ENCODE data around the gene COL23A1.

Gene COL23A1

DNA sequence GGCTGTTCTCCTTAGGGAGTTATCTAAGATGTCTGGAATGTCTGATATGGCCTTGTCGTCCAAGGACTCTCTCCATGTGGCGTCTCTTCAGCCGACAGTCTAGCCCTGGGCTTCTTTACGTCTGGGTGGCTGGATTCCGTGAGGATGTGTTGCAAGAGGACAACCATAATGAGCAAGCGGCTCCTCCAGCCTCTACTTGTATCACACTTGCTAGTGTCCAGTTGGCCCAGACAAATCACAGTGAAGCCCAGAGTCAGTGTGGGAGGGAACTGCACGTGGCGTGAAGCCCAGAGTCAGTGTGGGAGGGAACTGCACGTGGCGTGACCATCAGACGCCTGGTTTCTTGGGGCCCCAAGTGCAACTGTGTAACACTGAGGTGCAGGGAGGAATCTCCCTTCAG, 61.1 kb downstream of the COL23A1 start:
- DNase-seq, result no peak

DNA sequence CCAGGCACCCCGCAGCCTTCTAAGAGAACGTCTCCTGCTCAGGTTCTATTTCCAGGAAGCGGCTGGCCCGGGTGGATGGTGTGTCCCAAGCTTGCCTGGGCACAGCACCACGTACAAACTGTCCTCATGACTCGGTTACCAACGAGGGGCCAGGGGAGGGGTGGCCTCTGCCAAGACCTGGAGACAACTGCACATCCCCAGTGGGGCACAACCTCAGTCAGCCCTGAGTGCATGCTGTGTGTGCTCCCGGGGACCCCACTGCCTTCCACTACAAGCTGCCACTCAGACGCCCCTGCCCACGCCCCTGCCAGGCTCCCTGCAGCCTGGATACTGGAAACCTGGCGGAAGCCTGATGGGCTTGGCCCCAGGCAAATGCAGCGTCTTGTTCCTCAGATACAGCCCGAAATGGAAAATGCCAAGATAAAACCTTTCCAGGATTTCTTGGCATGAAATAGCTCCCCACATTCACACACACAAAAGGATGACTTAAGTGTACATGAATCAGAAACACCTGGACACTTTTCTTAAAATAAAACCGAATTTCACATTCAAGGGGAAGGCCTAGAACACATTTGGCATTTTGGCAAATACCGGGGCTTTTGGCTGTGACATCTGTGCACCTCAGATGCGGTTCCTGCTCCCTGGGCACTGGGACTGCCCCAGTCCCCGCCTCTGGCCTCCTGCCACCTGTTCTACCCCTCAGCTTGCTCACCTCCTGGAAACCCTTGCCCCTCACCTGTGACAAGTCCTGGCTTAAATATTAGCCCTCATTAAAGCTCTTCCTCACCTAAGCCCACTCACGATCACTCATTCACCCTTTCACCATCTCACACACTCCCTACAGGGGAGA, 62.5 kb downstream of the COL23A1 start:
- no peak for DNase-seq

DNA sequence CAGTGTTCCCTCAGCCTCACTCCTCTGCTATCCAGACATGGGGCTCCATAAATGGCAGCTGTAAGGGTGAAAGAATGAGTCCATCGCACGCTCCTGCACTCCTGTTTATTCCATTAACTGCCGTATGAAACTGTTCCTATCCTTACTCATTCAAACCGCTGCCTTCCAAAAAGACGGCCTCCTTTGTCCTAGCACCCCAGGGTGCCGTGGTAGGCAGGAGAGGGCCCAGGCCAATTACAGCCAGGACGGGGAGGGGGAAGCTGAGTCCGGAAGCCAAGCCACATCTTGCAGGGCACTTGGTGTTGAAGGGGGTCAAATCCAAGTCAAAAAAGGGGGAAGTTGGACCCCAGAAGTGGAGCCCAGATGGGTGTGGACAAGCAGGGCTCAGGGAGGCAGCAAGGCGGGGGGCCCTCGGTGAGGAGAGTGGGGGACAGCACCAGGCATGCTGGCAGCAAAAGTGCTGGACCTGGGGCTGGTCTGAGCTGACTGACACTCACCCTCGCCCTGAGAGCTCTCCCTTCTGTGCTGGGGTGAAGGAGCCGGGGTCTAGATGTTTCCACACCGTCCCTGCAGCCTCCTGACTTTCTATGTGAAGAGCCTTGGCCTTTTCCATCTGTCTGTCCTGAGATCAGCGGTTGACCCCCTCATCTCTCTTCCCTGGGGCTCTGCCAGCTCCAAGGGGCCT, 63.3 kb downstream of the COL23A1 start:
- DNase-seq, result no peak

DNA sequence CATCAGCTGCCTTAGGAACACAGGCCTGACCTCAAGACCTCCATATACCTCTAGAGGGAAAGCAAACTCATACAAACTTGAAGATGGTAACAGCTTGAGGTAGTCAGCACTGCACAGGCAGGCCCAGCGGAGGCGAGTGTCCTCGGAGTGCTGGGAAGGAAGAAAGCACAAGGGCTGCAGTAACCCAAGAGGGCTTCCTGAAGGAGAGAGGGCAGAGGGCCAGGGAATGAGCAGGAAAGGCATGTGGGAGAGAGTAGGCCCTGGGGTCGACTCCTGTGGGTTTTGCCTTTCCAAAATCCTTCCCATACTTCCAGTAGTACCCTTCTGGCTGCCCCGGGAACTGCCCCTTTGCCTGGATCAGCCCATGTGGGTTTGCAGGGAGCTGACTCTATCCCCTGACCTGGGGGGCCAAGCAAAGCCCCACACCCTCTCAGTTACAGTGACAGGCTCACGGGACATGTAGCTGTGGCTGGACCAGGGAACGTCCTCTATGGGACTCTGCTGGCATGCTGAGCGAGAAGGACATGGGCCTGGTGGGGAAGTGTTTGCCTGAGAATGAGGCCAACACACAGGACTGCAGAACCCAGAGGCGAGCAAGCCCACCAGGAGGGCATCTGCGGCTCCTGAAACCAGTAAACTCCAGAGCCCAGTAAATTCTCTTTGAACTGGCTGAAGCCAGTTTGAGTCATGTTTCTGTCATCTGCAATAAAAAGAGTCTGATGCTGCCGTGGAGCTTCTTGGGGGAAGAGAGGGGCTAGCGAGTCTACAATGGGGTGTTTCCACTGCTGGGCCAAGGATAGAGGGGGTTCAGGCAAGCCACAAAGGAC, 64.1 kb downstream of the COL23A1 start:
- DNase-seq, result no peak

DNA sequence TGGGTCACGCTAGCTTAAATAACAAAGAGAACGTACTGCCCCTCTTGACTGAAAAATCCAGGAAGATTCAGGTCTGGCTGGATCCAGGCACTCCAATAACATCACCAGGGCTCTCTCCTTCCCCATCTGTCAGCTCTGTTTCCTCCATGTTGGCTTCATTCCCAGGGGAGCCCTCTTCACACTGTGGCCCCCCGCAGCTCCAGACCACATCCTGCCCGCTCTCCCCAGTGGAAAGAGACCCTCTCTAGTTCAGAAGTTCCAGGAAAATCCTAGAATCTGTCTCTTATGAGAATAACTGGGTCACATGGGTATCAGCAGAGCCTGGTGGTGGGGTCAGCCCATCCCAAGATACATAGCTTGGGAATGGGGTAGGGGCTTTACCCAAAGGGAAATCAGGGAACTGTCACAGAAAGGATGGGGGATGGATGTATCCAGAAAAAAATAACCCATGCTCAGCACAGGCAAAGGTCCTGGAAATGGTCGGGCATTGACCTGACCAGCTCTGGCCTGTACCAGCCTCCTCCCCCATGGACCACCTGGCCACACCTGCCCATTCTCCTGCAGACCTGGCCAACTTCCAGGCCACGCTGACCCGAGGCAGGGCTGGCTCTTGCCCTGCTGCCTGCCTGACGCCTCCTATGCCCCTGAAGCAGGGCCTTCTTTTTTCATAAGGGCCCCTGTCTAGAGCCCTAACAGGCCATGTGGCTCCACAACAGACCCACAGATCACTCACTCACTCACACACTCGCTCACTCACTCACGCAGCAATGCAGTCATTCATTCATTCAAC, 65.9 kb downstream of the COL23A1 start:
- no peak for DNase-seq

DNA sequence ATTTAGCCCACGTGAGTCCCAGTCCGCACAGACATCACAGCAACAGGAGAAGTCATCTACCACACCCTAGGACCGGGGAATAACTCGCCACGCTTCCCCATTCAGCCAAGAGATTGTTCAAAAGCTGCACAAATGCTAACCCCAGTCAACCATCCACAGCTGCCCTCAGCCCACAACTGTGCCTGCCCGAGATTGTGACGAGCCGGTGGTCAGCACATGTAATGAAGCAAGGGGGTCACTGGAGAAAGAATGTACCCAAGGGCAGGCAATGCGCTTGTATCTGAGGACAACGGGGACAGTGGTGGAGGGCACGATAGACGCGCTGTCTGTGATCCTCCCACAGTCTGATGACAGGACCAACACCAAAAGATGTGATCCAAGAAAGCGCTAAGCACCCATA, 67.8 kb downstream of the COL23A1 start:
- no peak for DNase-seq

DNA sequence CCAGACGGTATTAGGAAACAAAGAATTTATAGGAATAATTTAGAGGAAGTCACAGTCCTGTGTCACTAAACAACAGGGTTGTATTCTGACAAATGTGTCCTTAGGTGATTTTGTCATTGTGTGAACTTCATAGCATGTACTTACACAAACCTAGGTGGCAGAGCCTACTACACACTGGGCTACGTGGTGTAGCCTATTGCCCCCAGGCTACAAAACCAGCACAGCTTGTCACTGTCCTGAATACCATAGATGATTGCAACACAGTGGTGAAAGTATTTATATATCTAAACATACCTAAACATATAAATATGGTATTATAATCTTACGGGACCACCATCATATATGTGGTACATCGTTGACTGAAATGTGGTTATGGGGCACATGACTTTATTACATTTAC, 69.3 kb downstream of the COL23A1 start:
- no peak for DNase-seq

DNA sequence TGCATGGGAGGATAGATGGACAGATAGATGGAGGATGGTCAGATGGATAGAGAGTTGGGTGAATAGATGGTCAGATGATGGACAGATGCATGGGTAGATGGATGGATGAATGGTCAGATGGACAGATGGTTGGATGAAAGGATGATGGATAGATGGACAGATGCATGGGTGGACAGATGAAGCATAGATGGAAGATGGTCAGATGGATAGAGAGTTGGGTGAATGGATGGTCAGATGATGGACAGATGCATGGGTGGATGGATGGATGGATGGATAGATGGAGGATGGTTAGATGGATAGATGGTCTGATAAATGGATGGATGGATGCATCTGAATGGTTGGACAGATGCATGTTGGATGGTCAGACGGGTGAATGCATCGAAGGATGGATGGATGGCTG, 70.4 kb downstream of the COL23A1 start:
- no peak for DNase-seq

DNA sequence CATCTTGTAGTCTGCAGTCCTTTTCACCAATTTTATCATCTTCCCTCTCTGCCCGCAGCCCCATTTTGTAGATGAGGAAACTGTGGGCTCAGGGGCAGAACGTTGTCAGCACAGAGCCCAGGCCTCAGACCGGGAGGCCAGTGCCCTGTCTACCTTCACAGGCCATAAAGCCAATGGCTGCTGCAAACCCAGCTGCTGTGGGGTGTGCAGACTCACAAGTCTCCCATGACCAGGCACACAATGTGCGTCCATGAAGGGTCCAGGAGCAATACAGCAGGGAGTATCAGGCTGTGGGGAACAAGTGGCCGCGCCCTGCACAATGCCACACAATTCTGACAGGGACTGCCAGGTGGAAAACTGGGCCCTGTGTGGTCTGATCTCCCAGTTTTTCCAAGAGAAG, 71.0 kb downstream of the COL23A1 start:
- no peak for DNase-seq

DNA sequence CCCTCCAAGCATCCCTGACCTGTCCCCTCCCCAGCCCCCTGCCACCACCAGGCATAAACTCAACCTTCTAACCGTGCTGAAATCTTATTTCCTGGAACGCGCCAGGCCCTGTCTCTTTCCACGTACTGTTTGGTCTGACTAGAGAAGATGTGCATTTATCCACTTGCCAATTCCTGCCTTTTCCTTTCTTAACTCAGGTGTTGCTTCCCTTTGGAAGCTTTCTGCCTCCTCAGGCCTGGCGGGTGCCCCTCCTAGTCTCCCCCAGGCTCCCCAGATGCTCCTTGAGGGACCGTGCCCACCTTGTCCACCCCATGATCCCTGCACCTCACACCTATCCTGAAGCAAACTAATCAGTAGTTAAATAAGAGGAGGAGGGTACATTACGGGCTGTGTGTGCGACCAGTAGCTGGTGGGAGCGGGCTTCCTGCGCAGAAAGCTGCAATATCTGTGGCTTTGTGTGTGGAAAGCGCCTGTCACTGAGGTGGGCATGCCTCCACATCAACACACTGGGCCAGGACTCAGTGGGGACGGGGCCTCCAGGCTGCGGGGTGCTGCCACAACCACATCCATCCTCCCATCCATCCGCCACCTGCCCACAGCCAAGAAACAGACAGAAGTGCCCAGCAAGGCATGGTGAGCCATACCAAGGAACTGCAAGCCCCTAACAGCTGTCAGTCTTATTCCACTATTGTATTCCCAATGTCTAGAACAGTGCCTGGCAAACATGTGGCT, 73.5 kb downstream of the COL23A1 start:
- no peak for DNase-seq

DNA sequence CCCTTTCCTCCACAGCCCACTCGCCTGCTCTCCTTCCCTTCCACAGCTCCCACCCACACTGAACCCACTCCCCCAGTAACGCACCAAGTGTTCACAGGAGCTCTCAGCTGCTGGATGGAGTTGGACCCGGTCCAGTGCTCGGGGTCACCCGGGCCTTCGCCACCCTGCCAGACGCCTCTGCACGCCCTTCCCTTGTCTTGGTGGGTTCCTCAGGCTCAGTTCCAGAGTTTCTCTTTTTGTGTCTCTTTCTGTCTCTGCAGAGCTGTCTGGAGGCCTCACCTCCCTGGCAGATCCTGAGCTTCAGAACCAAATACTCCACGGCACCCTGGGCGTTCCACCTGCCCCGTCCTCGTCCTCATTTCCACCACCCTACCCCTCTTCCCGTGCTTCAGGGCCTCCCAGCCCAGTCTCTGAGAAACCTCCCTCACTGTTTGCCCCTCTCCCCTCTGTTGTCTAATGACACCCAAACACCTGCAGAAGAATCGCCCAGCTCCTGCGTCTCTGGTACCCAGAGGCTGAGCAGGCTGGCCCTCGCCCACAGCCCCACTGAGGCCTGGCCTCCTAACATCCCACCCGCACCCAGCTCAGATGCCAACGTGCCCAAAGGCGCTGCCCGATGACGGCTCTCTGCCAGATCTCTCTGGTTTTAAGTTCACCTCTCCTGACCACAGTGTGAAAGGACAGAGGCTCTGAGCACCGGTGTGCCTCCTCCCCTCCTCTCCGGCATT, 74.3 kb downstream of the COL23A1 start:
- no peak for DNase-seq

DNA sequence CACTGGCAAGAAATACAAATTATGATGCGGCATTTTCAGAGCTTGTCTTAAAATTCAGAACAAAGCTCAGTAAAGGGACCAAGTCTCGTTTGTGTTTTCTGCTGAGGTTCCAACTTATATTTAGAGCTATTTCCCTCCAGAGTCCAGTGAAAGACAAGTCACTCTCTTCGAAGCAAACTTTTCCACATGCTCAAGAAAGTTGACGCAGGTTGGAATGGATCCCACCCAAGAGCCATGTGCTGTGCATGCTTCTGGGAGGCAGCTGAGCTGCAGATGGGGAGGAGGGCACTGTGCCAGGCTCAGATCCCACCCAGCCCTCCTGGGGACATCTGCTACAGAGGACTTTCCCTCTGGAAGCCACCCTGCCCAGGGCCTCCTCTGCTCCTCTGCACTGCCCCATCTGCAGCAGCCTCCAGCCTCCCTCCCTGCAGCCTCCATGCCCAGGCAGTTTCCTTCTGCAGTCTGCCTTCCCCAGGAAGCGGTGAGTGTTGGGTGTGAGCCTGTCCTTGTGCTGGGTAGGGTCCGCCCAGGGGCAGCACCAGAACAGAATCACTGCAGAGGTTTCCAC, 75.3 kb downstream of the COL23A1 start:
- no peak for DNase-seq

DNA sequence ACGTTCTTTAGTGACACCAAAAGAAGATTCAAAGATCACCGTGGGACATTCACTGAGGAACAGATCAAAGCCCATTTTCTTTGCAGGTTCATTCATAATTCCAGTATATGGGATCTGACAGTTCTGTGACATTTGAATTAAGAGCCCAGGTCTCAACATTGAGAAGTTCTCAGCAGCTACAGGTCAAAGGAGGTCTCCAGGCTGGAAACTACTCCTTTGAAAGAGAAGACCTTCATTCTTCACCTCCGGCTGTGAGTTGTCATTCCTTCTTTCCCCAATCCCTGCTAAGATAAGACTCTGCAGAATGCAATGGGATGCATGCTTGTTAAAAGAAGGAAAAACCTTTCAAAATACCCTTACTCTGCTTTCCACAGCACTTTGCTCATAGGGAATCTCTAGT, 79.0 kb downstream of the COL23A1 start:
- no peak for DNase-seq

DNA sequence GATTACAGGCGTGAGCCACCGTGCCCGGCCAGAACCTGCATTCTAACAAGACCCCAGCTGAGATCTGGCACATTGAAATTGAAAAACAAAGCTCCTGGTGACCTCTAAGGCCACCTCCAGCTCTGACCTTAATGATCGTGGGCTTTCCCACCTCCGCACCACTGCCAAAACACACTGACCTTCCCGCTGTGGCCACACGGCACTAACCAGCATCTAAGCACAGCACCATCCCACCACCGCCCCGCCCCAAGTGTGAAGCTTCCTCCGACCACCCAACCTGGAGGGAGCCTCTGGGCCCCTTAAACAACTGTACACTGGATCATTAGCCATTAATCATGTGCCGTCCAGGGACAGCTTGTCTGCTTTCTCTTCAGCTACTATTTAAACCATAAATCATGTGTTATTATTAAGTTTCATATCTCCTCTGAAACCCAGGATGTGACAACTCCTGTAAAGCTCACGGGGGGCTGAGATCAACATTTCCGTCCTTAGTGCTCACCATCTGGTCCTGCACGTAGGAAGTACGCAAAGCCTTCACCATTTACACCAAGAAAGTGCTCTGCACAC, 80.6 kb downstream of the COL23A1 start:
- no peak for DNase-seq

DNA sequence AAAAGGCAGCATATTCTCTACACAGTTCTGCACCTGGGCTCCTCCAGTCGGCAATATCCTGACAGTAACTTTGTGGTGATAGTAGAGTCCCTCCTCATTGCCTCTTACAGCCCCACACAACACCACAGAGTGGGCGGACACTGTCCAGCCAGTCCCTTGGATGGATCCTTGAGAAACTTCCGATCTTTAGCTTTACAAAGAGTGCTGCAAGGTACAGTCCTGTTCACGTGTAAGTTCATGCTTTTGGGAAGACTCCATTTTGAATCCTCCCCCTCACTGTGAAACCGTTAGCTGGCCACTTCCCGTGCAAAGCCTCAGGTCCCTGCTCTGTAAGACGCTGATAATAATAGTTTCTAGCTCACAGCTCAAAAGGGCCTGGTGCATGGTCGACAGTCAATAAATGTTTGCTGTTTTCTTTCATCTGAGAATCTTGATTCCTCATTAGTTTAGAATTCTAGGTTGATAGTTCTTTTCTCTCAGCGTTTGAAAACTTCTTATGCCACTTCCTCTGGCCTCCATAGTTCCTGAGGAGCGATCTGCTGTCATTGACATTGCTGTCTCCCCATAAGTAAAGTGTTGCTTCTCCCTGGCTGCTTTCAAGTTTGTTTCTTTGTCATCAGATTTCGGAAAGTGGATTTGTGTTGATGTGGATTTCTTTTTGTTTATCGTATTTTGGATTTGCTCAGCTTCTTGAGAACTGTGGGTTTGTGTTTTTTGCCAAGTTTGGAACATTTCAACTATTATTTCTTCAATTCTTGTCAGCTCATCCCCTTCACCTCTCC, 82.9 kb downstream of the COL23A1 start:
- DNase-seq, result no peak

DNA sequence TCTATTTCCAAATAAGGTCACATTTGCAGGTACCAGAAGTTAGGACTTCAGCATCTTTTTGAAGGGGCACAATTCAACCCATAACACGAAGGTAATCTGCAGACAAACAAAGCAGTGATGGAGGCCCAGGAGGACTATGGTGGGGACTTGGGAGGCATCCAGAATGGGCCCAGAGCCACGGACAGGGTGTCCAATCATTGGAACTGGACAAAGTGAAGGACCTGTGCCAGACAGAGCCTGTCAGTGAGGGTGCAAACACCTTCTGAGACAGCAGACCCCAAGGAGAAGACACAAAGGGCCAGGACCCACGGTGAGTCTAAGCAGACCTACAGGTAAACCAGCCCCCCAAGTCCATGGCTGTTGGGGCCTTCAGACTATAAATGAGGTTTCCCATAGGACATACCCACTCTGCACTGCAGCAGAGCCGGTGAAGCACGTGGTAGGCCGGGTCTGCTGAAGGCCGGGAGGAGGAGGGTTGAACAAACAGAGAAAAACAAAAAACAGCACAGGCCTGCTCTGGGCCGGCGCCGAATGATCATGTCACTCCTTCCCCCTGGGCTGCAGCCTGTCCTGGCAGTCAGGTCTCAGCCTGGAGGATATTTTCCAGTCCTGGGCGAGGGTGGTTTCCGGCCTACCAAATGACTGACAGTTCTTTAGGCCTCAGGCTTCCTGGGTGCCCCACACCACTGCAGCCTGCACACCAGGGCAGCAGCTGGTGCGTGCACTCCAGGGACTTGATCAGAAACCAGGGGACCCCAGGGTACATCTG, 84.4 kb downstream of the COL23A1 start:
- DNase-seq, result no peak

DNA sequence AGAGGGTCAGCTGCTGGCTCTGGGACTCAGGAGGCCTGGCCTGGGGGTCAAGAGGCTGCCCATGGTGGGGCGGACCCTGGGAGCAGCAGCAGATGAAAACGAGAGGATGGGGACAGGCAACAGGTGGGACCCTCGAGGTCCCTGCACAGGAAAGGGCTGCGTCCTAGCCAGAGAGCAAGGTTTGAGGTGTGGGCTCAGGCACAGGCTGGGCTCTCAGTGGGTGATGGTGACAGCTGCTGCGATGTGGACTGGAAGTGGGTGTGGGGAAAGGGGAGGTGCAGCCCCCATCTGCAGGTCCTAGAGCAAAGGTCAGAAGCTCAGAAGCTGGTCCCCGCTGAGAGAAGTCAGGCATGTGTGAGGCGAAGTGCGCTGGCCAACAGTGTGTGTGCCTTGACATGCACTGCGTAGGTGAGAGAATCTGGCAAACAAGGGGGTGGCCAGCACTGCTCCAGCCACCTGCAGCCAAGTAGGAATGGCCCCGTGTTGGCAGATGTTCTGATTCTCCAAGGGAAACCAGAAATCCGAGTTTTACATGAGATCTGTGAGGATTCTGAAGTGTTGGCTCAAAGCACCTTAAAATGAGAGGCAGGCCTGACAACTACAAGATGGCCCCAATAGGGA, 85.7 kb downstream of the COL23A1 start:
- DNase-seq, result no peak

DNA sequence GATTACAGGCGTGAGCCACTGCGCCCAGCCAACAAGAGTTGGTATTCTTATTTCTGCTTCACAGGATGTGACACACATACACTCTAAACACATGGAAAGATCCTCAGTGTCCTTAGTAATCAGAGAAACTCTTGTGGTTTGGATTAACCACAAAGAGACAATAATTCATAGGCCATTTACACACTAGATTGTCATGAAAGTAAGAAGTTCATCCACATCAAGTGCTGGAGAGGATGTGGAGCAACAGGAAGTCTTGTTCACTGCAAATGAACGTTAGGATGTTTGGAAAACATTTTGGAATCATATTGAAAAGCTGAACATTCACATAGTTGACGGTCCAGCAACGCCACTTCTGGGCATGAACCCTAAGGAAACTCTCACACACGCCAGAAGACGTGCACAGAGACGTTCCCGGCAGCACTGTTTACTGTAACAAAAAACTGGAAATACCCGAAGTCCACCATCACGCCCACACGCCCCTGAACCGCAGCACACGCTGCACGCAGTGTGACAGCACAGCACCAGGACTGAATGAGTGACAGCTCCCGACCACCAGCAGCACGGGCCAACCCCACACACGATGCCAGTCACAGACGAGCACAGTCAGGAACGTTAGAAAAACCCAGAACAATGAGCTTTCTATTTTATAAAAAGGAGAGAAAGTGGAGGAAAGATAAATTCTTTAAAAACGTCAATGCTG, 87.6 kb downstream of the COL23A1 start:
- DNase-seq, result no peak
